K562 (cell line): ENCODE results near the gene PXN. TPM values are rescaled to one million over a fixed set of nuclear protein-coding genes. Genes with fewer than 3 reads are reported as not detected.
A peak's percentile ranks its signal among the peaks of the same experiment; 100 is the strongest.

ENCODE experiments used
- ADNP ChIP-seq: fragments of 200-800 bp; sonication (Bioruptor generic); IDR thresholded peaks from 2 replicates; pipeline ENCODE4 v1.6.1; 2016; ENCODE audit warnings: missing genetic modification characterization, missing compliant biosample characterization
- ASH1L ChIP-seq: fragments of 450-650 bp; IDR thresholded peaks from 2 replicates; pipeline ENCODE4 v1.6.1; 2018; ENCODE audit warnings: borderline replicate concordance, mild to moderate bottlenecking, low read depth; ENCODE audit not compliant: partially characterized antibody
- CHD4 ChIP-seq: fragments of 200-600 bp; sonication (generic); IDR thresholded peaks from 3 replicates; pipeline ENCODE4 v1.6.1; 2012; ENCODE audit warnings: low read depth, mild to moderate bottlenecking, mixed read lengths, low read length, inconsistent platforms; ENCODE audit not compliant: insufficient read depth, insufficient replicate concordance, poor library complexity, severe bottlenecking
- COPS2 ChIP-seq: fragments of 450-650 bp; conservative IDR thresholded peaks from 2 replicates; pipeline ENCODE4 v1.6.1; 2016; ENCODE audit warnings: mild to moderate bottlenecking, moderate library complexity
- CTBP1 ChIP-seq: fragments of 450-650 bp; IDR thresholded peaks from 2 replicates; pipeline ENCODE4 v1.6.1; 2016; ENCODE audit warnings: borderline replicate concordance
- ELF1 ChIP-seq: fragments of 200-800 bp; sonication (Bioruptor generic); IDR thresholded peaks from 2 replicates; pipeline ENCODE4 v1.6.1; 2016; ENCODE audit warnings: missing genetic modification characterization, missing compliant biosample characterization
- ELF4 ChIP-seq: fragments of 450-650 bp; formaldehyde crosslinking; IDR thresholded peaks from 2 replicates; pipeline ENCODE4 v1.4.0; 2022; ENCODE audit warnings: missing genetic modification characterization
- HBP1 ChIP-seq: fragments of 450-650 bp; formaldehyde crosslinking; IDR thresholded peaks from 2 replicates; pipeline ENCODE4 v1.4.0; 2022; ENCODE audit warnings: missing genetic modification characterization
- IRF1 ChIP-seq: sonication (generic); formaldehyde crosslinking; IDR thresholded peaks from 2 replicates; pipeline ENCODE4 v1.8.0; 2022; ENCODE audit warnings: missing genetic modification reagents, mild to moderate bottlenecking, borderline replicate concordance
- MBD2 ChIP-seq: sonication (generic); IDR thresholded peaks from 2 replicates; pipeline ENCODE4 v1.6.1; 2016; ENCODE audit warnings: low read depth, borderline replicate concordance
- MXI1 ChIP-seq: IDR thresholded peaks from 2 replicates; pipeline ENCODE4 v1.6.1; 2011; ENCODE audit warnings: low read depth, mild to moderate bottlenecking, improper control_type of control experiment, low read length
- NELFE ChIP-seq: IDR thresholded peaks from 2 replicates; pipeline ENCODE4 v1.6.1; 2011; ENCODE audit warnings: mild to moderate bottlenecking; ENCODE audit not compliant: insufficient read depth, insufficient read length
- NEUROD1 ChIP-seq: fragments of 150-350 bp; IDR thresholded peaks from 2 replicates; pipeline ENCODE4 v1.6.1; 2014; ENCODE audit warnings: borderline replicate concordance, low read length, low read depth; ENCODE audit not compliant: partially characterized antibody
- PHTF2 ChIP-seq: fragments of 250-450 bp; sonication (Bioruptor Pico); IDR thresholded peaks from 2 replicates; pipeline ENCODE4 v1.5.0; 2021; ENCODE audit warnings: mild to moderate bottlenecking
- SNAPC5 ChIP-seq: fragments of 250-450 bp; sonication (Bioruptor Pico); IDR thresholded peaks from 2 replicates; pipeline ENCODE4 v1.8.0; 2021; ENCODE audit warnings: moderate library complexity, mild to moderate bottlenecking, inconsistent platforms
- ZBTB40 ChIP-seq, 2 experiments: fragments of 450-650 bp in 1 of 2; sonication (generic) in 1 of 2; formaldehyde crosslinking in 1 of 2; IDR thresholded peaks; 2 replicates each; pipeline versions ENCODE4 v1.7.1 to v1.9.0; 2016 to 2022; ENCODE audit warnings: inconsistent platforms in 1 of 2, mild to moderate bottlenecking in 1 of 2, missing genetic modification reagents in 1 of 2
- polyA plus RNA-seq, 8 experiments: library from polyadenylated mRNA; depleted of rRNA in 4 of 8; stranded (reverse) in 5 of 8; unstranded in 3 of 8; fragments of >200 nt; fragmentation: Nextera tagmentation in 2 of 8; fragmentation: Illumina TruSeq in 1 of 8; extraction: Ambion mirVana in 2 of 8; extraction: Trizol in 1 of 8; gene quantifications; 2 replicates each; pipeline versions ENCODE4 v1.2.1 to v1.2.3, GENCODE V29; 2011 to 2014; ENCODE audit warnings: inconsistent platforms in 1 of 8, missing spikeins in 1 of 8
- total RNA-seq, 7 experiments: library from RNA; depleted of rRNA in 6 of 7; stranded (reverse); fragments of >200 nt in 6 of 7; fragmentation: Illumina TruSeq in 2 of 7; extraction: Trizol in 2 of 7; gene quantifications; 2 replicates each; pipeline versions ENCODE4 v1.2.1 to v1.2.3, GENCODE V29; 2011 to 2021; ENCODE audit warnings: low replicate concordance in 1 of 7

PXN gene
- total and polyA plus RNA-seq, 9 of the 15 experiments (the other 6 are each of a cell fraction or from before 2014, with no cell fraction given): 4.0 to 74.1 (median 18.6) TPM

GRCh38 chr12:120265473-120266179 lies at the start of gene PXN (continued):
- no peak for TF ChIP-seq ASH1L
- no peak for TF ChIP-seq ELF4
- TF ChIP-seq MBD2: no peak
- TF ChIP-seq CTBP1: peak; percentile 75
- TF ChIP-seq HBP1 (CRISPR knock-in tag): no peak
- no peak for TF ChIP-seq NEUROD1
- TF ChIP-seq COPS2: no peak
- TF ChIP-seq MXI1: no peak
- TF ChIP-seq IRF1 (CRISPR knock-in tag): no peak
- TF ChIP-seq SNAPC5 (CRISPR knock-in tag): no peak
- TF ChIP-seq ELF1 (tag): no peak
- TF ChIP-seq PHTF2 (CRISPR knock-in tag): no peak
- TF ChIP-seq ZBTB40 (IDR thresholded peaks at IDR 0.05): no peak
- TF ChIP-seq ZBTB40 (CRISPR knock-in tag; IDR thresholded peaks at IDR 0.05): no peak
- TF ChIP-seq CHD4: no peak
- no peak for TF ChIP-seq NELFE
- no peak for TF ChIP-seq ADNP (tag)
